Stimulated activated CD4-positive, alpha-beta T cell treated with anti-CD3 and anti-CD28 coated beads, TNF-alpha, amount 100 ng/mL, for 1 hour (primary cell): ENCODE measurements around the gene RNASE8.
A peak's percentile ranks its signal among the peaks of the same experiment; 100 is the strongest.

Experiments
- DNase-seq, 3 donors: peaks; one replicate each; pipeline ENCODE4 v3.0.0-alpha.2; 2020; ENCODE audit warnings: low read depth in 3 of 3, low spot score in 1 of 3

Gene RNASE8

GRCh38 chr14:21090940-21091663 is 33.5 kb downstream of the RNASE8 start:
- DNase-seq = no peak

DNA sequence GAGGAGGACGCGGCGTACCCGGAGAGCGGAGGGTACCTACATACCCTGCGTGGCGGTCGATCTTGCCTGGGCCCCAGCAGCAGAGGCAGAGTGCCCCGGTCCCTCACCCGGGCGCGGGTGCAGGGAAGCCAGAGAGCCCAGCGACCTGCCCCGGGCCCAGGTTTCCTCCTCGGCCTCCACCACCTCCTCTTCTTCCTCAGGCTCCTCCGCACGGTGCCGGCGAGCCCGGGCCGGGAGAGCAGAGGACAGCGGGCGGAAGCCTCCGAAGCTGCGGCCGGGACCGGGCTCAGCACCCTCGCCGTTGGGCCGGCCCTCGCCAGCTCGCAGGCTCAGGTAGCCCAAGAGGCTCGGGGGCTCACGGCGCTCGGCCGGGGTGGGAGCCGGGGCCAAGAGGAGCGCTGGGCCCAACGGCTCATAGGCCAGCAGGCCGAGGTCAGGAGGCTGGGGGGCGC is 34.2 kb downstream of the RNASE8 start:
- DNase-seq = no peak

GRCh38 chr14:21092273-21093011 is 34.8 kb downstream of the RNASE8 start:
- DNase-seq = peak; percentile 77 to 95 (median 86)

- DNase-seq = no peak
These were observed 35.4 kb downstream of the RNASE8 start for GRCh38 chr14:21093018-21093417.

- no peak for DNase-seq
These were observed 36.4 kb downstream of the RNASE8 start for GRCh38 chr14:21093769-21094681.

- no peak for DNase-seq
These were observed 38.0 kb downstream of the RNASE8 start for GRCh38 chr14:21095430-21096205.

DNA sequence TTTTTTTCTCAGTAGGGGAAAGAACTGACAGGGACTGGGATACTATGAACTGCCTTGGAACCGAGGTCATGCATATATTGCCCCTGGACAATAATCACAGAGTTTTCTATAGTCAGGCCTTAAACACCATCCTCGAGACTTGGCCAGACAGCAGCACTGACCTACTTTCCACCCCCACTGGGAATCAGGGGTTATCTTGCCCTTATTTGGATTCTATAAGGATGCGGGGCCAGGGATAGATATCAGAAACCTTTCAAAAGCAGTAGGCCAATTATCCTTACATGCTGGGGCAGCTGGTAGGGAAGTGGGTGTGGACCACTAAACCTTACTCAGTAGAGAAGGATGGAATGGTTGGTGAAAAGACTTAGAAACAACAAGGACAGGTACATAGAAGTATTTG is 38.8 kb downstream of the RNASE8 start:
- DNase-seq = no peak

DNA sequence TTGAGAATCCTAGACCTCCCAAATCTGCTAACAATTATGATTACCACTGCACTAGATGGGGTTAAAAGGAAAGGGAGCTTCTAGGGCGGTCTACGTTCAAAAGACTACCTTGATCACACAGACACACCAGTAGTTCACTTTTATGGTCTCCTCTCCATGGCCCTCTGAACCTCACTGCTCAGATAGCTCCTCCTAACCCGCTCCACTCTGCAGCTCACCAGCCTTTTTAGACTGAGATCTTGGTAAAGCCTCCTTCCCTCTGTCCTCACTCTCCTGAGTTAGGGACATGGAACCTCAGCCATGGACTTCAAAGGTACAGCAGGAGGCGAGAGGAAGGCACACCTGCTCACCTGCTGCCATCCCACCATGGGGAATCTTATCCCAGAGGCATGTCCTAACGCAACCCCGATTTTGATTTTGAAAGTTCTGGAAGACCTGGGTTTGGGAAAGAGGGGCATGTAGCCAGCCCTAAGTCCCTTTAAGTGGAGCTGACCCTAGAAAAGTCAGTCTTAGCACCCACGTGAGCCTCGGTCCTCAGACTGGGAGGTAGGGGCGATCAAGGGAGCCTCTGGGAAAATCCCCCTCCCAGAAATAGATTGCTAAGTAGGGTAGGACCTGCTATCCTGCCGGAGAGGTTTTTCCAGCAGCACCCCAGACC is 39.5 kb downstream of the RNASE8 start:
- no peak for DNase-seq

DNA sequence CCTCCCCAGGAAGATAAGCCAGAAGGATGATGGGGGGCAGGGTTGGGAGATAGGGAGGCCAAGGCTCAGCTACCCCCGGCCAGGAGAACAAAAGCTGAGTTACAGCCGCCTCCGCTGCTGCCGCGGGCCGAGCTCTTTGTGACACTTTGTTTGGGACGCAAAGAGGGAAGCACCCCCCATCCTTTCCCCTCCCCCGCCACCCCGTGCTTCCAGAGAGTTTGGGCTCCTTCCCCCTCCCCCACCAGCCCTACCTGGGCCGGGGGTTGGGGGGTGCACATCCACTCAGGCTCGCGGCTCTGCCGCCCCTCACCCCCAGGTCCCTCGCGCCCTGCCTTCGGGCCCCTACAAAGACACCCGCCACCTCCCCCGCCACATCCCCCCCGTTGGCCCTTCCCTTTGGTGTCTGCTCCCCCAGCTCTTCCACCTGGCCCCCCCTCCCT is 40.0 kb downstream of the RNASE8 start:
- no peak for DNase-seq

- DNase-seq = no peak
These were observed 40.7 kb downstream of the RNASE8 start, which contains the start of gene ZNF219 for GRCh38 chr14:21098076-21098891. Gene ZNF219, minus strand, starts transcription at chr14:21098655. Its CDS starts 5,064 bp downstream, at chr14:21093591.

GRCh38 chr14:21098892-21099595 is 41.4 kb downstream of the RNASE8 start:
- no peak for DNase-seq

DNA sequence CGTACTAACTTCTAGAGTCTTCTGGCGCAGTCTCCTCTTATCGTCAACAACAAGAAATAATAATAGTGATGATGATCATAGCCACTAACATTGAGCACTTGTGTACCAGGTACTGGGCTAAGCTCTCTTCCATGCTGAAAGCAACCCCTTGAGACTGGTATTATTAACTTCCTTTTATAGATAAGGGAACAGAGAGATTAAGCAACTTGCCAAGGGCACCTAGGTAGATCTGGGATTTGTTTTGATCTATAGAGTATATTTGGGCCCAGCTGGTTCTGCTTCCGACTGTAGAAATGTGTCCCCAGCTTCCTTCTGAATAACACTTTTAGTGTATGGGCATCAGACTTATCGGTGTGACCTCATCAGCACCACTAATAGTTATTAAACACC is 42.0 kb downstream of the RNASE8 start:
- DNase-seq = no peak

DNA sequence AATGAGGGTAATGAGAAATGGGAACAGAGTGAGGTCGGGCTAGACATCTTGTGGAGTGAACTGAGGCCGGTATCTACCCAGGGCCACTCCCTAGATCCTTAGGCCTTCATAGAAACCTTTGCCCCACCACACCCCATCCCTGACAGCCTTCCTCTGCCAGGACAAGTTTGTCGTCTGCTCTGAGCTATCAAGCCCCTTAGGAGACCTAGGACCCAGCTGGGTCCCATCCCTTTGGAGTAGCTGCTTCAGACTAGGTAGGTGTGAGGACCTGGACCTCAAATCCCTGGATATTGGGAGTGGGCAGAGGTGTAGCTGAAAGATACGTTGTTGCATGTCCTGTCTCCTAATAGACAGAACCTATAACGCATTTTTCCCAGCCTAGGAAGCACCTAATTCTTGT is 43.3 kb downstream of the RNASE8 start, which contains the start of gene TMEM253:
Gene TMEM253, plus strand, starts transcription at position 136 of the 400 bp plus-strand sequence. CDS start 278 bp downstream, outside the sequence.
- DNase-seq = no peak

DNA sequence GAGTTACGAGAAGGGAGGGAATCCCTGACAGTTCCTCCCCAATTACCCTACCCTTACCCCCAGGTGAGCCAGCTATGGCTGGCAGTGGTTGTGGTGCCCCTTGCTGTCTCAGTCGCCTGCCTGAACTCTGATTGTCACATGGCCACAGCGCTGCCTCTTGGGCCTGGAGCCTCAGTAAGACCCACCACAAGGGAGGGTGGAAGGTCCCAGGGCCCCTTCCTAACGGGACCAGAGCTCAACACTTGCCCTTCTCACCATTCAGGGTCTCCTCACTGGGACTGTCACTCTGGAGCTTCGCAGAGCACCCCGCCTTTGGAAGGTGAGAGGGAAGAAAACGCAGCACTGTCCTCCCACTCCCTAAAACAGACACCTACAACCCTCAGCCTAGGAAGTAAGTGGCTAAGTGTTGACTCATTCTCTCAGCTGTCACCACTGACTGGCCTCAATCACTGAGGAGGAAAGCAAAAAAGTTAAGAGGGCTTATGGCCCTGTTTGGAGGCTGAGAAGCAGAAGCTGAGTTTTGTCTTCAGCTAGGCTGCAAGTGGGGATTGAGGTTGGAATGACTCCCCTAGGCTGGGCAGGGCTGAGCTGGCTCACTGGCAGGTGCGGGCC is 44.3 kb downstream of the RNASE8 start:
- DNase-seq = no peak

GRCh38 chr14:21102521-21103410 is 45.1 kb downstream of the RNASE8 start:
- no peak for DNase-seq

DNA sequence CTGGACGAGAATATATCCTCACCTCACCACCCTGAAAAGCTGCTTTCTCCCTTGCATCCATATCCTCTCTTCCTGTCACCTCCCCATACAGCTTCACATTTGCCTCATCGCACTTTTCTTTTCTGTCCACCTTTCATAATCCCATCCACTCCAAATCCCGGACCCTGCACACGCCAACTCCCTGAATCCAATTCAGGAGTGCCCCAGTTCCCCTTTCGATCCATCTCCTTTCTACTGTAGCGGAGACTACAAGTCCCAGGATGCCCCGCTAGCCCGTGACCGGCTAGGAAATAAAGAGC is 45.7 kb downstream of the RNASE8 start:
- DNase-seq = no peak
